GM21619 (cell line): ENCODE results near the gene ATP8B3.

Experiments used
- ATAC-seq: cut with Tn5 transposase; IDR thresholded peaks from one replicate; pipeline ENCODE4 v1.9.1; 2021; ENCODE audit not compliant: unreplicated experiment

ATP8B3 gene

GRCh38 chr19:1817553-1818179 lies 5.6 kb upstream of the ATP8B3 start:
- no peak for ATAC-seq

- ATAC-seq = no peak
These were observed 4.6 kb upstream of the ATP8B3 start for GRCh38 chr19:1816530-1817298.

GRCh38 chr19:1815605-1816529 lies 3.8 kb upstream of the ATP8B3 start:
- ATAC-seq = no peak

- no peak for ATAC-seq
These were observed 2.9 kb upstream of the ATP8B3 start for GRCh38 chr19:1814833-1815604.

GRCh38 chr19:1814391-1814790 lies 2.3 kb upstream of the ATP8B3 start:
- no peak for ATAC-seq

- no peak for ATAC-seq
These were observed 1.4 kb upstream of the ATP8B3 start for GRCh38 chr19:1813192-1814182.

- peak; percentile 74 for ATAC-seq
These were observed 533 bp upstream of the ATP8B3 start for GRCh38 chr19:1812426-1813191.

- no peak for ATAC-seq
These were observed 593 bp downstream of the ATP8B3 start for GRCh38 chr19:1811472-1811894.

GRCh38 chr19:1810439-1811160 lies 1.5 kb downstream of the ATP8B3 start:
- ATAC-seq = no peak

- no peak for ATAC-seq
These were observed 2.4 kb downstream of the ATP8B3 start for GRCh38 chr19:1809678-1810077.

GRCh38 chr19:1808395-1808731 lies 3.7 kb downstream of the ATP8B3 start:
- no peak for ATAC-seq

GRCh38 chr19:1807695-1808394 lies 4.2 kb downstream of the ATP8B3 start:
- ATAC-seq = no peak

- no peak for ATAC-seq
These were observed 4.9 kb downstream of the ATP8B3 start for GRCh38 chr19:1807030-1807694.

- ATAC-seq = no peak
These were observed 5.7 kb downstream of the ATP8B3 start for GRCh38 chr19:1806184-1807029.

GRCh38 chr19:1805401-1806183 lies 6.5 kb downstream of the ATP8B3 start:
- no peak for ATAC-seq
